ENCODE results near the gene NRIP1.

GRCh38 chr21:14998784-14999183 is 66.0 kb downstream of the NRIP1 start:
- TF ChIP-seq HMG20A (CRISPR knock-in tag; conservative IDR thresholded peaks at IDR 0.05) (no peak), CTCF (IDR thresholded peaks at IDR 0.05 in 2 of 3, conservative IDR thresholded peaks at IDR 0.05 in 1 of 3; ENCODE audit: insufficient read depth in 2 of 3, low read depth in 1 of 3, low read length in 3 of 3) (no peak), ZSCAN29 (IDR thresholded peaks at IDR 0.05) (no peak), ZFP36 (IDR thresholded peaks at IDR 0.05; ENCODE audit: low read depth, low read length, partially characterized antibody) (no peak), TARDBP (IDR thresholded peaks at IDR 0.05) (no peak), ELK1 (CRISPR knock-in tag; IDR thresholded peaks at IDR 0.05) (no peak), IRF9 (tag; IDR thresholded peaks at IDR 0.05) (no peak), ETV6 (IDR thresholded peaks at IDR 0.05; ENCODE audit: borderline replicate concordance in 1 of 2, low read depth in 2 of 2, low read length in 1 of 2) (no peak), ETV6 (CRISPR knock-in tag; IDR thresholded peaks at IDR 0.05; ENCODE audit: borderline replicate concordance) (no peak), MLLT1 (IDR thresholded peaks at IDR 0.05) (no peak), SFPQ (IDR thresholded peaks at IDR 0.05; ENCODE audit: low read depth, low read length) (no peak), TCF3 (CRISPR knock-in tag; IDR thresholded peaks at IDR 0.05) (no peak), MYC (IDR thresholded peaks at IDR 0.05; ENCODE audit: low read depth, low read length) (no peak), MYC (CRISPR knock-in tag; IDR thresholded peaks at IDR 0.05; ENCODE audit: borderline replicate concordance, low read depth) (no peak), PTRF (tag; IDR thresholded peaks at IDR 0.05) (no peak)

All from K562 (cell line).